Fibroblast of mammary gland (primary cell): ENCODE measurements around the gene ARHGAP33.

Source experiments
- DNase-seq: peaks from one replicate; pipeline ENCODE4 v3.0.0-alpha.2; 2010; ENCODE audit warnings: low read depth
- H3K4me3 ChIP-seq: 2 replicates; pipeline ENCODE4 v1.5.1; 2011; ENCODE audit warnings: low read depth, mild to moderate bottlenecking, low read length, moderate library complexity; ENCODE audit not compliant: control insufficient read depth
- TF ChIP-seq, protein P1 (sequence below): conservative IDR thresholded peaks from 2 replicates; pipeline ENCODE4 v1.5.1; 2011; ENCODE audit warnings: low read depth, low read length, inconsistent platforms; ENCODE audit not compliant: control insufficient read depth, insufficient read depth

The ARHGAP33 gene

DNA sequence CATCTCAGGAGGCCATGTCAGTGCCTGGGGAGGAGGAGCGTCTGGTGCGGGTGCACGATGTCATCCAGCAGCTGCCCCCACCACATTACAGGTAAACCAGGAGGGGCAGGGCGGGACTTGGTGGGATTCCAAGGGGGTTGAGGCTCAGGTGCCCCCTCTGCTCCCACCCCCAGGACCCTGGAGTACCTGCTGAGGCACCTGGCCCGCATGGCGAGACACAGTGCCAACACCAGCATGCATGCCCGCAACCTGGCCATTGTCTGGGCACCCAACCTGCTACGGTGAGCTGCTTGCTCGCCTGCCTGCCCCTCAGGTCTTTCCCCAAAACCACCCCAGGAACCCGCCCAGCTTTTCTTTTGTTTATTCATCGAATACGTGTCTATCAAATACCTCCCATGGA lies 7.2 kb downstream of the ARHGAP33 start:
- DNase-seq = no peak
- H3K4me3 ChIP-seq = no peak overlapping the region
- TF ChIP-seq, protein P1, sequence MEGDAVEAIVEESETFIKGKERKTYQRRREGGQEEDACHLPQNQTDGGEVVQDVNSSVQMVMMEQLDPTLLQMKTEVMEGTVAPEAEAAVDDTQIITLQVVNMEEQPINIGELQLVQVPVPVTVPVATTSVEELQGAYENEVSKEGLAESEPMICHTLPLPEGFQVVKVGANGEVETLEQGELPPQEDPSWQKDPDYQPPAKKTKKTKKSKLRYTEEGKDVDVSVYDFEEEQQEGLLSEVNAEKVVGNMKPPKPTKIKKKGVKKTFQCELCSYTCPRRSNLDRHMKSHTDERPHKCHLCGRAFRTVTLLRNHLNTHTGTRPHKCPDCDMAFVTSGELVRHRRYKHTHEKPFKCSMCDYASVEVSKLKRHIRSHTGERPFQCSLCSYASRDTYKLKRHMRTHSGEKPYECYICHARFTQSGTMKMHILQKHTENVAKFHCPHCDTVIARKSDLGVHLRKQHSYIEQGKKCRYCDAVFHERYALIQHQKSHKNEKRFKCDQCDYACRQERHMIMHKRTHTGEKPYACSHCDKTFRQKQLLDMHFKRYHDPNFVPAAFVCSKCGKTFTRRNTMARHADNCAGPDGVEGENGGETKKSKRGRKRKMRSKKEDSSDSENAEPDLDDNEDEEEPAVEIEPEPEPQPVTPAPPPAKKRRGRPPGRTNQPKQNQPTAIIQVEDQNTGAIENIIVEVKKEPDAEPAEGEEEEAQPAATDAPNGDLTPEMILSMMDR = no peak

DNA sequence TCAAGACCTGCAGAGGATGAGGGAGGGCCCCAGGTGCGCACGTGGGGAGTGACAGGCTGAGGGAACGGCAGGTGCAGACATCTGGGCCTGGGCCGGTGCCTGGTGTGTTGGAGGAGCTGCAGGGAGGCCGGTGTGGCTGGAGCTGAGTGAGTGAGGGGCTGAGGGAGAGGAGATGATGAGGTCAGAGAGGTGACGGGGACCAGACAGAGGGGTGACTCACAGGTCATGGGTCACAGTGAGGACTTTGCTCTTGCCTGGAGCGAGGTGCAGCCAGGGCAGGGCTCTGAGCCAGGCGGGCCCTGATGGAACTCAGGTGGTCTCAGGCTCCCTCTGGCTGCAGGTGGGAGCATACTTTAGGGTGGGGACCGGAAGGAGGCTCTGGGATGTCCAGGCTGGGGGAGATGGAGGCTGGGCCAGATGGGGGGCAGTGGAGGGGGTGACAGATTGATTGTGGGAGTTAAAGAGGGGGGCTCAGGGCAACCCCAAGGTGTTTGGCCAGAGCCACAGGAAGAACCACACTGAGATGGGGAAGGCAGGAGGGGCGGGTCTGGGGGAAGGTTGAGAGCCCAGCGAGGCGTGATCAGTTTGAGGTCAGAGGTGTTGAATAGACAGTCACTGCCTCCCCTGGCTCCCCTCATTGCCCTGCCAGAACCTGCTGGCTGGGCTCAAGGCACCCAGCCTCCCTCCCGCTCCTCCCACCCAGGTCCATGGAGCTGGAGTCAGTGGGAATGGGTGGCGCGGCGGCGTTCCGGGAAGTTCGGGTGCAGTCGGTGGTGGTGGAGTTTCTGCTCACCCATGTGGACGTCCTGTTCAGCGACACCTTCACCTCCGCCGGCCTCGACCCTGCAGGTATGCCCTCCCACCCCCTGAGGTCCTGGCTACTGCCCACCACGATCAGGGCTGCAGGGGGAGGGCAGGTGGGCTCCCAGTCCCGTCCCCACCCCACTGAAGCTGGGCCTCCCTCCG lies 8.4 kb downstream of the ARHGAP33 start:
- H3K4me3 ChIP-seq = no peak overlapping the region
- TF ChIP-seq, protein P1 = no peak
- no peak for DNase-seq

- TF ChIP-seq, protein P1 = no peak
Measured at GRCh38 chr19:35784503-35785338, 9.4 kb downstream of the ARHGAP33 start.

DNA sequence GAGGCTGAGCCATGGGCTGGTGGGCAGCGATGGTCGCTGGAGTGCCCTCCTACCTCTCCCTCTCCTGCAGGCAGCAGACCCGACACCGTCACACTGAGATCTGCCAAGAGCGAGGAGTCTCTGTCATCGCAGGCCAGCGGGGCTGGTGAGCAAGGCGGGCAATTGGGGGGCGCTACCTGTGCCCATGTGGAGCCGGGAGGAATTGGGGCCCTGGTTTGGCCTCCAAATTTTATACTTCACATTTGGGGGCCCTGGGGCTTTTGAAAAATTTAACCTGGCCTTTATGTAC lies 9.9 kb downstream of the ARHGAP33 start:
- no peak for DNase-seq
- no peak overlapping the region for H3K4me3 ChIP-seq
- TF ChIP-seq, protein P1 = no peak

More at GRCh38 chr19:35784503-35785338, 9.4 kb downstream of the ARHGAP33 start:
- H3K4me3 ChIP-seq = no peak overlapping the region
- DNase-seq = no peak

DNA sequence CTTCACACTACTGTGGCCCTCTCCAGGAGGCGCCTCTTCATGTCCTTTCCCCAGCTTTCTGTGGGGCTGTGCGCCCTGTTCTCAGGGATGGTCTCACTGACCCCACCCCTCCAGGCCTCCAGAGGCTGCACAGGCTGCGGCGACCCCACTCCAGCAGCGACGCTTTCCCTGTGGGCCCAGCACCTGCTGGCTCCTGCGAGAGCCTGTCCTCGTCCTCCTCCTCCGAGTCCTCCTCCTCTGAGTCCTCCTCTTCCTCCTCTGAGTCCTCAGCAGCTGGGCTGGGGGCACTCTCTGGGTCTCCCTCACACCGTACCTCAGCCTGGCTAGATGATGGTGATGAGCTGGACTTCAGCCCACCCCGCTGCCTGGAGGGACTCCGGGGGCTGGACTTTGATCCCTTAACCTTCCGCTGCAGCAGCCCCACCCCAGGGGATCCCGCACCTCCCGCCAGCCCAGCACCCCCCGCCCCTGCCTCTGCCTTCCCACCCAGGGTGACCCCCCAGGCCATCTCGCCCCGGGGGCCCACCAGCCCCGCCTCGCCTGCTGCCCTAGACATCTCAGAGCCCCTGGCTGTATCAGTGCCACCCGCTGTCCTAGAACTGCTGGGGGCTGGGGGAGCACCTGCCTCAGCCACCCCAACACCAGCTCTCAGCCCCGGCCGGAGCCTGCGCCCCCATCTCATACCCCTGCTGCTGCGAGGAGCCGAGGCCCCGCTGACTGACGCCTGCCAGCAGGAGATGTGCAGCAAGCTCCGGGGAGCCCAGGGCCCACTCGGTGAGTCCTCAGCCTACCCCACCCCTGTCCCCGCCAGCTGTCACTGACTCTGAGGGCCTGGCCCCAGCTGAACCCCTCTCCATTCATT lies 11.2 kb downstream of the ARHGAP33 start:
- no peak for DNase-seq
- no peak overlapping the region for H3K4me3 ChIP-seq
- TF ChIP-seq, protein P1 = no peak

GRCh38 chr19:35787227-35787799 lies 11.9 kb downstream of the ARHGAP33 start:
- TF ChIP-seq, protein P1 = no peak
- DNase-seq = no peak
- no peak overlapping the region for H3K4me3 ChIP-seq
